Measurements from ENCODE around the gene SAFB. TPM values are rescaled to one million over a fixed set of nuclear protein-coding genes. Genes with fewer than 3 reads are reported as not detected.

SAFB gene
- total RNA-seq, 1 experiment from 2014 or later: 53.0 TPM

DNA sequence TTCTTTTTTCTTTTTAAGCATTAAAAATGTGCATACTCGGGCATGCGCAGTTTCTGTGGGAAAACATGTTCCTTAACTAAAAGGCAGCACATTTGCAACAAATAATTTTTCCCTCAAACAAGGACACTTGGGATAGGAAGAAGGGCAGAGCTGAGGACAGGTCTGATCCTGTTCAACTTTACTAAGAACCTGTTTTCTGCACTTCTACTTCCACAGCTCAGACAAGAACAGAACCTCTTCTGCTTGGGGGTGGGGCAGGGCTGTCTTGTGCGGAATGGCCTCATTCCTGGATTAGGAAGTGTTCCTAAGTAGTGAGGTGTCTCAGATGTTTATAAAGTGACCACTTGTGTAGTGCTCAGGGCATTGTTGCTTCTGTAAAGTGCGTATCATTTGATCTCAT is 18.3 kb downstream of the SAFB start:
- H3K4me1 ChIP-seq (ENCODE audit: low read length): peaks cover 11% of the 10 kb centered on the region
- peaks cover 53% of the 10 kb centered on the region for H3K36me3 ChIP-seq (ENCODE audit: insufficient read depth, low read length)
- H3K27ac ChIP-seq (ENCODE audit: low read length): no peak overlapping the region
- no peaks in the 10 kb centered on the region for H3K9me3 ChIP-seq (ENCODE audit: low read length)
- no peak overlapping the region for H3K9ac ChIP-seq (ENCODE audit: low read length)
- H3K79me2 ChIP-seq (ENCODE audit: low read length): peaks cover 98% of the 10 kb centered on the region
- H3K4me3 ChIP-seq (ENCODE audit: low read length): no peak overlapping the region
- no peak for DNase-seq
- H3K9me2 ChIP-seq (replicated peaks; ENCODE audit: insufficient read depth, low read length): no peaks in the 10 kb centered on the region
- peaks cover 70% of the 10 kb centered on the region for H4K20me1 ChIP-seq (ENCODE audit: insufficient read depth, low read depth, low read length)
- no peaks in the 10 kb centered on the region for H3K27me3 ChIP-seq (ENCODE audit: low read length)
- no peak overlapping the region for H2AFZ ChIP-seq (ENCODE audit: low read length)
- H3K4me2 ChIP-seq (ENCODE audit: low read depth, low read length, poor library complexity, severe bottlenecking): no peak overlapping the region

DNA sequence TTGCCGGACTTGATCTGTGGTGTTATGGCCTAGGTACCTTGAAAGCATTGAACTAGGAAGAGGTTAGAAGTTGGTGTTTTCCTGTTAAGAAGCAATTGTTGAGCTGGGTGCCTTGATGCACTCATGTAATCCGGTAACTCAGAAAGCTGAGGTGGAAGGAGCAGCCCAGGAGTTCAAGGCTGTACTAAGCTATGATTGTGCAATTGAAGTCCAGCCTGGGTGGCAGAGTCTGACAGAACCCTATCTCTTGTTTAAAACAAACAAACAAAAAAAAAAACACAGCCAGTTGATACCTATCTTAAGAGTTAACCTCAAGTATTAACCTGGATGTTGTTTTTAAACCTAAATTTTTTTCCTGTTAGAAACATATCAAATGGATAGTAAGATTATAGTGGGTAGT is 19.3 kb downstream of the SAFB start:
- Histone ChIP-seq H3K27me3 (ENCODE audit: low read length) (no peaks in the 10 kb centered on the region), H3K9ac (ENCODE audit: low read length) (no peak overlapping the region), H3K9me3 (ENCODE audit: low read length) (no peaks in the 10 kb centered on the region), H2AFZ (ENCODE audit: low read length) (no peak overlapping the region), H3K4me2 (ENCODE audit: low read depth, low read length, poor library complexity, severe bottlenecking) (no peak overlapping the region), H3K36me3 (ENCODE audit: insufficient read depth, low read length) (peaks cover 61% of the 10 kb centered on the region), H4K20me1 (ENCODE audit: insufficient read depth, low read depth, low read length) (peaks cover 75% of the 10 kb centered on the region), H3K79me2 (ENCODE audit: low read length) (peaks cover 97% of the 10 kb centered on the region), H3K27ac (ENCODE audit: low read length) (no peak overlapping the region), H3K9me2 (replicated peaks; ENCODE audit: insufficient read depth, low read length) (no peaks in the 10 kb centered on the region), H3K4me1 (ENCODE audit: low read length) (peaks cover 11% of the 10 kb centered on the region), H3K4me3 (ENCODE audit: low read length) (no peak overlapping the region)
- DNase-seq: no peak

DNA sequence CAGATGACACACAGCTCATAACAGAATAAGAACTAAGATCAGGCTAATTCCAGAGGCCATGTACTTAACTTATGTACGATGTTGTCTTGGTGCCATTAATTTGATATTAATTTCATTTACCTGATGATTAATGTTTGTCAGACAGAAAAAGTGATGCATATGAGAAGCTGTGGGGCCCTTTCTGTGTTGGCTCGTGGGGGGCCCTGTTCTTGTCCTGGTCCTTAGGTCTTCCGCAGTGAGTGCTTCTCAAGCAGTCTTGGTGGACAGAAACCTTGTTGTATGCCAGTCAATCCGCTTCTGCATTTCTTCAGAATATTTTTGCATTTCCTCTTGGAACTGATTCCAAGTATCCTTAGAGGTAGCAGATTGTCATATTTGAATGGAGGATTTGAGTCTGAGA is 20.2 kb downstream of the SAFB start:
- H3K36me3 ChIP-seq (ENCODE audit: insufficient read depth, low read length): peaks cover 66% of the 10 kb centered on the region
- H3K27me3 ChIP-seq (ENCODE audit: low read length): no peaks in the 10 kb centered on the region
- H3K9me3 ChIP-seq (ENCODE audit: low read length): no peaks in the 10 kb centered on the region
- no peak overlapping the region for H3K27ac ChIP-seq (ENCODE audit: low read length)
- no peak overlapping the region for H3K4me3 ChIP-seq (ENCODE audit: low read length)
- no peak overlapping the region for H3K4me2 ChIP-seq (ENCODE audit: low read depth, low read length, poor library complexity, severe bottlenecking)
- no peak overlapping the region for H3K9ac ChIP-seq (ENCODE audit: low read length)
- H2AFZ ChIP-seq (ENCODE audit: low read length): no peak overlapping the region
- DNase-seq: no peak
- H3K9me2 ChIP-seq (replicated peaks; ENCODE audit: insufficient read depth, low read length): no peaks in the 10 kb centered on the region
- H3K4me1 ChIP-seq (ENCODE audit: low read length): 0 out of 2 replicates have a peak, but pooled peaks cover 2% of the 10 kb centered on the region
- peaks cover 66% of the 10 kb centered on the region for H4K20me1 ChIP-seq (ENCODE audit: insufficient read depth, low read depth, low read length)
- H3K79me2 ChIP-seq (ENCODE audit: low read length): peaks cover 97% of the 10 kb centered on the region

- no peak overlapping the region for H3K9ac ChIP-seq (ENCODE audit: low read length)
- no peak overlapping the region for H3K4me2 ChIP-seq (ENCODE audit: low read depth, low read length, poor library complexity, severe bottlenecking)
- DNase-seq: no peak
- peaks cover 94% of the 10 kb centered on the region for H3K79me2 ChIP-seq (ENCODE audit: low read length)
- no peaks in the 10 kb centered on the region for H3K9me2 ChIP-seq (replicated peaks; ENCODE audit: insufficient read depth, low read length)
- peaks cover 59% of the 10 kb centered on the region for H4K20me1 ChIP-seq (ENCODE audit: insufficient read depth, low read depth, low read length)
- no peak overlapping the region for H3K27ac ChIP-seq (ENCODE audit: low read length)
- no peak overlapping the region for H2AFZ ChIP-seq (ENCODE audit: low read length)
- H3K36me3 ChIP-seq (ENCODE audit: insufficient read depth, low read length): peaks cover 72% of the 10 kb centered on the region
- no peak overlapping the region for H3K4me3 ChIP-seq (ENCODE audit: low read length)
- H3K9me3 ChIP-seq (ENCODE audit: low read length): no peaks in the 10 kb centered on the region
- no peaks in the 10 kb centered on the region for H3K27me3 ChIP-seq (ENCODE audit: low read length)
- H3K4me1 ChIP-seq (ENCODE audit: low read length): 0 out of 2 replicates have a peak, but pooled peaks cover 2% of the 10 kb centered on the region
Measured at GRCh38 chr19:5644037-5644436, 21.2 kb downstream of the SAFB start.

GRCh38 chr19:5645409-5645808 is 22.5 kb downstream of the SAFB start:
- Histone ChIP-seq H3K27me3 (ENCODE audit: low read length) (no peaks in the 10 kb centered on the region), H3K27ac (ENCODE audit: low read length) (no peak overlapping the region), H4K20me1 (ENCODE audit: insufficient read depth, low read depth, low read length) (peaks cover 57% of the 10 kb centered on the region), H3K36me3 (ENCODE audit: insufficient read depth, low read length) (peaks cover 79% of the 10 kb centered on the region), H2AFZ (ENCODE audit: low read length) (no peak overlapping the region), H3K9me3 (ENCODE audit: low read length) (no peaks in the 10 kb centered on the region), H3K4me1 (ENCODE audit: low read length) (0 out of 2 replicates have a peak, but pooled peaks cover 2% of the 10 kb centered on the region), H3K79me2 (ENCODE audit: low read length) (peaks cover 84% of the 10 kb centered on the region), H3K4me2 (ENCODE audit: low read depth, low read length, poor library complexity, severe bottlenecking) (no peak overlapping the region), H3K9ac (ENCODE audit: low read length) (no peak overlapping the region), H3K4me3 (ENCODE audit: low read length) (no peak overlapping the region), H3K9me2 (replicated peaks; ENCODE audit: insufficient read depth, low read length) (no peaks in the 10 kb centered on the region)
- DNase-seq: no peak

DNA sequence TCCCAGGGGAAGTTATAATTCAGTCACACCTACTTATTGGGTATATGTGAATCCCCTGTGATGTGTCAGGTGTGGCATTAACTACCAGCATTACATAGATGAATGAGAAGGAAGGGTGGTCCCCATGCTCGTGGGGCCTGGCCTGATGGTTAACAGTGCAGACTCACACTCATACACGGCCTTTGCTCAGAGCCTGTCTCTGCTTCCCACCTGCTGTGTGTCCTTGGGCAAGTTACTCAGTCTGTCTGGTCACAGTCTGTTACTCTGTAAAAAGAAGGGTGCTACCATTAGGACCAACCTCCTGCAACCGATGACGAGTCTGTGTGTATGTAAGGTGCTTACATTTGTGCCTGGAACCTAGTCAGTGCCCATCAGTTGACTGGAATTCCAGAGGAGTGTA is 23.8 kb downstream of the SAFB start:
- Histone ChIP-seq H3K27me3 (ENCODE audit: low read length) (no peaks in the 10 kb centered on the region), H3K4me1 (ENCODE audit: low read length) (0 out of 2 replicates have a peak, but pooled peaks cover 2% of the 10 kb centered on the region), H3K9me2 (replicated peaks; ENCODE audit: insufficient read depth, low read length) (no peaks in the 10 kb centered on the region), H3K27ac (ENCODE audit: low read length) (no peak overlapping the region), H3K36me3 (ENCODE audit: insufficient read depth, low read length) (peaks cover 80% of the 10 kb centered on the region), H3K9me3 (ENCODE audit: low read length) (no peaks in the 10 kb centered on the region), H3K9ac (ENCODE audit: low read length) (no peak overlapping the region), H2AFZ (ENCODE audit: low read length) (no peak overlapping the region), H3K4me3 (ENCODE audit: low read length) (no peak overlapping the region), H3K79me2 (ENCODE audit: low read length) (peaks cover 74% of the 10 kb centered on the region), H4K20me1 (ENCODE audit: insufficient read depth, low read depth, low read length) (peaks cover 45% of the 10 kb centered on the region), H3K4me2 (ENCODE audit: low read depth, low read length, poor library complexity, severe bottlenecking) (no peak overlapping the region)
- no peak for DNase-seq

DNA sequence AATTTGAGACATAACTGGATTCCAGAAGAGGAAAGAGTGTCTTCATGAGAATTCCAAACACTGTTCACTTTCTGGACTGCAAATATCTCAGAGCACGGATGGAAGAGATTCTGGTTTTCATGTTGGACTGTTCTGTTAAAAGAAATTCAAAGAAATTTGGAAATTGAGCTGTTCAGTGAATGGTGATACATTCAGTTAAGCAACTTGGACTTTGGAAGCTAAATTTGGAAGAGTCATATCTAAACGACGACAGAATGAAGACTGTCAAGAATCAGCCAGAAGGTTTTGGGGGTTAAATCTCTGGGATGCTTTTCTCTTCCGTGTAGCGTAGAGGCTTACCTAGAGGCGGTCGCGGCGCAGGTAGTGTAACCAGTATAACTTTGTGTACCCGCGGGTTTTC is 25.6 kb downstream of the SAFB start:
- peaks cover 30% of the 10 kb centered on the region for H4K20me1 ChIP-seq (ENCODE audit: insufficient read depth, low read depth, low read length)

DNA sequence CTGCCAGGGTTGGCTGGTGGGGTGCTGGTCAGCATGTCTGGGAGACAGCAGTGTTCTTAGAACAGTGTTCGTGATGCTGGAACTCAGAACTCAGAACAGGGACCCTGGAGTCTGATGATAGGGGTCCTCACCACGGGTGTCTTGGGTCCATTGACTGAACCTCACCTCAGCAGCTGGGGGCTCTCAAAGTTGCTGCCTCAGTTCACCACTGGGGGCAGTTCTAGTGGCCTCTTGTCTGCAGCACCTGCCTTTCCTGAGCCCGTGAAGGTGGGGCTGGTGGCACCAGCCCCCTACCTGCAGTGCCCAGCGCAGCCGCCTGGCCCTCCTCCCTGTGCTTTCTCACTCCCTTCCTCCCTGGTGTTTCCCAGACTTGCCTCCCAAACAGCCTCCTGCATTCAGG is 28.5 kb downstream of the SAFB start:
- Histone ChIP-seq H3K36me3 (ENCODE audit: insufficient read depth, low read length) (peaks cover 61% of the 10 kb centered on the region), H3K27ac (ENCODE audit: low read length) (no peak overlapping the region), H3K9ac (ENCODE audit: low read length) (no peak overlapping the region), H4K20me1 (ENCODE audit: insufficient read depth, low read depth, low read length) (peaks cover 11% of the 10 kb centered on the region), H3K9me3 (ENCODE audit: low read length) (no peaks in the 10 kb centered on the region), H3K4me1 (ENCODE audit: low read length) (no peaks in the 10 kb centered on the region), H3K27me3 (ENCODE audit: low read length) (no peaks in the 10 kb centered on the region), H3K4me2 (ENCODE audit: low read depth, low read length, poor library complexity, severe bottlenecking) (no peak overlapping the region), H3K9me2 (replicated peaks; ENCODE audit: insufficient read depth, low read length) (no peaks in the 10 kb centered on the region), H3K4me3 (ENCODE audit: low read length) (no peak overlapping the region), H2AFZ (ENCODE audit: low read length) (no peak overlapping the region), H3K79me2 (ENCODE audit: low read length) (peaks cover 36% of the 10 kb centered on the region)
- no peak for DNase-seq

More for the DNA sequence above, 25.6 kb downstream of the SAFB start:
- Histone ChIP-seq H2AFZ (ENCODE audit: low read length) (no peak overlapping the region), H3K9me2 (replicated peaks; ENCODE audit: insufficient read depth, low read length) (no peaks in the 10 kb centered on the region), H3K9me3 (ENCODE audit: low read length) (no peaks in the 10 kb centered on the region), H3K27ac (ENCODE audit: low read length) (no peak overlapping the region), H3K4me2 (ENCODE audit: low read depth, low read length, poor library complexity, severe bottlenecking) (no peak overlapping the region), H3K27me3 (ENCODE audit: low read length) (no peaks in the 10 kb centered on the region), H3K36me3 (ENCODE audit: insufficient read depth, low read length) (peaks cover 70% of the 10 kb centered on the region), H3K9ac (ENCODE audit: low read length) (no peak overlapping the region), H3K4me3 (ENCODE audit: low read length) (no peak overlapping the region), H3K4me1 (ENCODE audit: low read length) (0 out of 2 replicates have a peak, but pooled peaks cover 2% of the 10 kb centered on the region), H3K79me2 (ENCODE audit: low read length) (peaks cover 62% of the 10 kb centered on the region)
- DNase-seq: no peak

GRCh38 chr19:5652261-5652660 is 29.4 kb downstream of the SAFB start:
- Histone ChIP-seq H3K27ac (ENCODE audit: low read length) (no peak overlapping the region), H3K4me2 (ENCODE audit: low read depth, low read length, poor library complexity, severe bottlenecking) (no peak overlapping the region), H3K9ac (ENCODE audit: low read length) (no peak overlapping the region), H3K9me2 (replicated peaks; ENCODE audit: insufficient read depth, low read length) (no peaks in the 10 kb centered on the region), H3K36me3 (ENCODE audit: insufficient read depth, low read length) (peaks cover 56% of the 10 kb centered on the region), H3K4me1 (ENCODE audit: low read length) (no peaks in the 10 kb centered on the region), H4K20me1 (ENCODE audit: insufficient read depth, low read depth, low read length) (peaks cover 4% of the 10 kb centered on the region; the same call in 1 of the 2 replicates), H2AFZ (ENCODE audit: low read length) (no peak overlapping the region), H3K27me3 (ENCODE audit: low read length) (no peaks in the 10 kb centered on the region), H3K4me3 (ENCODE audit: low read length) (no peak overlapping the region), H3K79me2 (ENCODE audit: low read length) (peaks cover 31% of the 10 kb centered on the region), H3K9me3 (ENCODE audit: low read length) (no peaks in the 10 kb centered on the region)
- DNase-seq: no peak
